GM12878 (cell line): ENCODE data around the gene LCA5. TPM values are rescaled to one million over a fixed set of nuclear protein-coding genes. Genes with fewer than 3 reads are reported as not detected.

Source experiments
- ATAC-seq: fragments of 200-7000 bp; cut with Tn5 transposase; 3 replicates; pipeline ENCODE4 v1.9.1; 2020; ENCODE audit warnings: mild to moderate bottlenecking, moderate library complexity
- BruUV-seq: library from RNA; stranded (reverse); fragments of 400-500 nt; replicated peaks from 2 replicates; lab custom pipeline; 2021; lab: Mats Ljungman, UMichigan
- CTCF ChIA-PET: fragments of 300-600 bp; sonication (Branson Sonifier 250); formaldehyde crosslinking; extraction: SDS; loops from one replicate; lab custom pipeline; 2021; ENCODE audit warnings: inconsistent platforms; lab: Yijun Ruan, JAX
- POLR2A ChIA-PET: fragments of 350-600 bp; formaldehyde crosslinking; extraction: SDS; loops from one replicate; lab custom pipeline; 2021; ENCODE audit warnings: inconsistent platforms; lab: Charles Lee
- RAD21 ChIA-PET: fragments of 300-600 bp; sonication (Branson Sonifier 250); formaldehyde crosslinking; loops from one replicate; lab custom pipeline; 2023; ENCODE audit warnings: antibody characterized with exemption; ENCODE audit not compliant: unreplicated experiment; lab: Charles Lee
- SMC1A ChIA-PET: fragments of 300-600 bp; sonication (Branson Sonifier 250); formaldehyde crosslinking; loops from one replicate; lab custom pipeline; 2023; ENCODE audit not compliant: unreplicated experiment, uncharacterized antibody; lab: Charles Lee
- DNase-seq: peaks from one replicate; pipeline ENCODE4 v3.0.0-alpha.2; 2011; ENCODE audit warnings: low read depth, low spot score
- FAIRE-seq: peaks from 3 replicates; lab custom pipeline; 2011; peaks lifted over from hg19 to GRCh38; lab: Jason Lieb, UNC
- H2AFZ ChIP-seq: 2 replicates; pipeline ENCODE4 v1.6.0; 2011; ENCODE audit warnings: low read depth, low read length, control low read depth; ENCODE audit not compliant: control insufficient read depth
- H3K27ac ChIP-seq: 2 replicates; pipeline ENCODE4 v1.5.1; 2011; ENCODE audit warnings: control low read depth; ENCODE audit not compliant: control insufficient read depth, insufficient read depth
- H3K27me3 ChIP-seq, 2 experiments: replicated peaks in 1 of 2; 2 replicates each; pipeline versions ENCODE4 v1.6.0 to v1.6.1; 2011; ENCODE audit warnings: low read length in 1 of 2; ENCODE audit not compliant: control insufficient read depth in 2 of 2, insufficient read depth in 2 of 2
- H3K36me3 ChIP-seq, 2 experiments: 2 replicates each; pipeline ENCODE4 v1.5.1; 2011; ENCODE audit warnings: low read length in 1 of 2; ENCODE audit not compliant: control insufficient read depth in 2 of 2, insufficient read depth in 2 of 2
- H3K4me1 ChIP-seq: 2 replicates; pipeline ENCODE4 v1.6.1; 2011; ENCODE audit warnings: mild to moderate bottlenecking, low read length, moderate library complexity, mixed read lengths; ENCODE audit not compliant: control insufficient read depth, insufficient read depth
- H3K4me2 ChIP-seq: 2 replicates; pipeline ENCODE4 v1.6.0; 2011; ENCODE audit warnings: control low read depth; ENCODE audit not compliant: control insufficient read depth, insufficient read depth
- H3K4me3 ChIP-seq: fragments of 200-600 bp; sonication (generic); 2 replicates; pipeline ENCODE4 v1.5.1; 2016
- H3K79me2 ChIP-seq: 2 replicates; pipeline ENCODE4 v1.6.0; 2011; ENCODE audit warnings: low read length; ENCODE audit not compliant: control insufficient read depth, insufficient read depth
- H3K9ac ChIP-seq: 2 replicates; pipeline ENCODE4 v1.8.0; 2011; ENCODE audit warnings: low read length, control low read depth, mixed read lengths; ENCODE audit not compliant: control insufficient read depth, insufficient read depth
- H3K9me3 ChIP-seq: replicated peaks from 3 replicates; pipeline ENCODE4 v1.5.1; 2011; ENCODE audit warnings: mild to moderate bottlenecking, low read length; ENCODE audit not compliant: control insufficient read depth, insufficient read depth
- H4K20me1 ChIP-seq: 2 replicates; pipeline ENCODE4 v1.6.0; 2011; ENCODE audit not compliant: control insufficient read depth, insufficient read depth
- ATF2 ChIP-seq: IDR thresholded peaks from 2 replicates; pipeline ENCODE4 v1.6.1; 2012; ENCODE audit warnings: low read length, inconsistent platforms
- CHD1 ChIP-seq: IDR thresholded peaks from 2 replicates; pipeline ENCODE4 v1.6.1; 2012; ENCODE audit warnings: low read depth, low read length, improper control_type of control experiment
- CTCF ChIP-seq, 3 experiments: IDR thresholded peaks in 2 of 3; conservative IDR thresholded peaks in 1 of 3; 2 replicates each; pipeline ENCODE4 v1.5.1; 2011; ENCODE audit warnings: low read depth in 3 of 3, low read length in 3 of 3, mild to moderate bottlenecking in 3 of 3, control low read depth in 2 of 3, moderate library complexity in 2 of 3, inconsistent platforms in 1 of 3, mixed read lengths in 1 of 3; ENCODE audit not compliant: control insufficient read depth in 2 of 3, insufficient read depth in 1 of 3; ENCODE audit errors: extremely low read depth in 1 of 3
- NFYA ChIP-seq: IDR thresholded peaks from 2 replicates; pipeline ENCODE4 v1.6.1; 2011; ENCODE audit warnings: low read depth, mild to moderate bottlenecking, low read length, improper control_type of control experiment, borderline replicate concordance
- RFX5 ChIP-seq: IDR thresholded peaks from 2 replicates; pipeline ENCODE4 v1.6.1; 2011; ENCODE audit warnings: low read depth, low read length, improper control_type of control experiment
- SKIL ChIP-seq: fragments of 450-650 bp; IDR thresholded peaks from 2 replicates; pipeline ENCODE4 v1.6.1; 2017; ENCODE audit warnings: mild to moderate bottlenecking, low read depth, inconsistent platforms; ENCODE audit not compliant: poor library complexity, severe bottlenecking
- SPI1 ChIP-seq: IDR thresholded peaks from 2 replicates; pipeline ENCODE4 v1.6.1; 2011; ENCODE audit warnings: low read depth, mild to moderate bottlenecking, low read length, moderate library complexity, borderline replicate concordance; ENCODE audit not compliant: insufficient read depth
- USF2 ChIP-seq: IDR thresholded peaks from 2 replicates; pipeline ENCODE4 v1.6.1; 2011; ENCODE audit warnings: low read depth, low read length, improper control_type of control experiment, borderline replicate concordance
- ZSCAN29 ChIP-seq: fragments of 450-650 bp; IDR thresholded peaks from 2 replicates; pipeline ENCODE4 v1.6.1; 2017; ENCODE audit warnings: mild to moderate bottlenecking, moderate library complexity
- in situ Hi-C: fragments of 300-500 bp; cut with MboI; formaldehyde crosslinking; loops from 9 replicates; pipeline ENCODE4 v1.14.3; 2018; ENCODE audit warnings: mixed read lengths
- intact Hi-C: fragments of 100-400 bp; cut with micrococcal nuclease; formaldehyde crosslinking; loops from one replicate; pipeline ENCODE4 v1.14.2; 2022; ENCODE audit not compliant: unreplicated experiment
- polyA plus RNA-seq, 11 experiments: library from polyadenylated mRNA; depleted of rRNA in 4 of 11; unstranded in 6 of 11; stranded (reverse) in 5 of 11; fragments of >200 nt; fragmentation: Nextera tagmentation in 4 of 11; fragmentation: Illumina TruSeq in 1 of 11; extraction: Ambion mirVana in 4 of 11; extraction: Trizol in 1 of 11; gene quantifications; 1 replicate in 1 of 11; 2 replicates in 10 of 11; pipeline versions ENCODE4 v1.2.1 to v1.2.3, GENCODE V29; 2011 to 2016; ENCODE audit warnings: inconsistent platforms in 2 of 11, missing spikeins in 2 of 11, low read depth in 1 of 11
- total RNA-seq, 4 experiments: library from RNA; depleted of rRNA in 3 of 4; stranded (reverse); fragments of >200 nt in 3 of 4; fragmentation: Illumina TruSeq in 1 of 4; extraction: Trizol in 1 of 4; gene quantifications; 2 replicates each; pipeline versions ENCODE4 v1.2.1 to v1.2.3, GENCODE V29; 2013 to 2021

Gene LCA5
- total and polyA plus RNA-seq, 10 of the 15 experiments (the other 5 are each of a cell fraction or from before 2014, with no cell fraction given), result 0.13 to 0.45 (median 0.27) TPM

GRCh38 chr6:79536954-79537747 is at the start of gene LCA5 (continued):
- no peak for TF ChIP-seq USF2
- TF ChIP-seq ATF2, result no peak
- peak; percentile 76 for TF ChIP-seq RFX5
- TF ChIP-seq NFYA, result peak; percentile 60
- no peak for TF ChIP-seq SKIL

GRCh38 chr6:79586548-79586947 is 49.3 kb upstream of the LCA5 start:
- Histone ChIP-seq H4K20me1 (no peaks in the 10 kb centered on the region), H3K27me3 (no peaks in the 10 kb centered on the region), H3K79me2 (no peaks in the 10 kb centered on the region), H3K4me3 (no peak overlapping the region), H3K9ac (no peak overlapping the region), H3K9me3 (no peaks in the 10 kb centered on the region), H3K27ac (no peak overlapping the region), H3K4me1 (no peaks in the 10 kb centered on the region), H2AFZ (no peak overlapping the region), H3K36me3 (no peaks in the 10 kb centered on the region), H3K4me2 (no peak overlapping the region)
- BruUV-seq, result no TSS peak
- TF ChIP-seq CHD1 (no peak), ZSCAN29 (no peak), CTCF (IDR thresholded peaks at IDR 0.05 in 2 of 3, conservative IDR thresholded peaks at IDR 0.05 in 1 of 3; ENCODE audit: control insufficient read depth in 2 of 3, extremely low read depth in 1 of 3, insufficient read depth in 1 of 3, low read depth in 3 of 3, low read length in 3 of 3) (peak in 2 of 3 experiments; percentile 27 to 43; a peak in 1 of 6 replicates), SPI1 (no peak)
- ChIA-PET CTCF (no interaction called here), SMC1A (no interaction called here), POLR2A (no interaction called here), RAD21 (no interaction called here)
- FAIRE-seq (no peak), DNase-seq (no peak), ATAC-seq (peak; percentile 61)
- in situ Hi-C loops (no loop called here), intact Hi-C loops (no loop called here)
